ENCODE results near the gene IVD. TPM values are rescaled to one million over a fixed set of nuclear protein-coding genes. Genes with fewer than 3 reads are reported as not detected.

Gene IVD
- total and polyA plus RNA-seq, 2 of the 8 experiments (the other 6 are each of a cell fraction or from before 2014, with no cell fraction given) = 55.2 to 78.8 TPM

GRCh38 chr15:40468898-40469331, 63.3 kb downstream of the IVD start (continued):
- TF ChIP-seq EZH2 (IDR thresholded peaks at IDR 0.05; ENCODE audit: low read depth, low read length, severe bottlenecking) (no peak), JUND (IDR thresholded peaks at IDR 0.05; ENCODE audit: low read length) (no peak), TAF7 (optimal IDR thresholded peaks at IDR 0.05; ENCODE audit: borderline replicate concordance, low read depth, low read length) (no peak)
